Measurements from ENCODE around the gene SORCS2.

DNA sequence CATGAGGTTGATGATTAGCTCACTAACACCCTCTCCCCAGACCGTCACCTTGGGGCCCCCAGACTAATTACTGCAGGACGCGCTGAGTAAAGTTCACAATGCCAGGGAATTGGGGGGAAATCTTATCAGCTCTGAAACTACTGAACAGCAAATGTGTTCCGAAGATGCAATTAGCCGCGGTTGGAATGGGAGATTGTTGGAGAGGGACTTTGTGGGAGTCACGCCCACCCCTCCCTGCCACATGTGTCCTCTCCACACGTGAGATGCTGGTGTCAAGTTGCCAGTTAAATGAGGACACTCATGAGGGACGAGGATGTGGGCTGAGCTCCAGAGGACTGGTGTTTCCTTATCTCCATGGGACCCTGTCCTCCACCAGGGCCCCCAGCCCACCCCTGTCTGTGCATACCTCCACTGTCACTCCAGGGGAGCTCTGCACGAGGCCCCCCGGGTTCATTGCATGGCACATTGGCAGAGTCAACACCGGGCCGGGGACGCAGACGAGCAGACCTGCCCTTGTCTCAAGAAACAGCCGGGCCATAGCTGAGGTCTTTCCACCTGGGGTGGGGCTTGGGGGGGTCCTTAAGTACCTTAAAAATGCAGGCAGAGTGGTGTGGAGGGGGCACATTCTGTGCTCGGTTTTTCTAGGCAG, 417.8 kb downstream of the SORCS2 start:
- TF ChIP-seq CTCF (tag by site-specific recombination; IDR thresholded peaks at IDR 0.05) (no peak), ZNF391 (tag by site-specific recombination; IDR thresholded peaks at IDR 0.05; ENCODE audit: borderline replicate concordance, low read depth) (no peak), BCL6B (tag by site-specific recombination; IDR thresholded peaks at IDR 0.05) (no peak), ZNF747 (tag by site-specific recombination; IDR thresholded peaks at IDR 0.05) (no peak), ZNF600 (tag by site-specific recombination; IDR thresholded peaks at IDR 0.05) (no peak), ZNF10 (tag by site-specific recombination; IDR thresholded peaks at IDR 0.05) (no peak), SETDB1 (IDR thresholded peaks at IDR 0.05; ENCODE audit: insufficient read length, low read length) (no peak), PBX3 (CRISPR knock-in tag; IDR thresholded peaks at IDR 0.05) (no peak), SALL2 (tag by site-specific recombination; IDR thresholded peaks at IDR 0.05; ENCODE audit: borderline replicate concordance) (no peak)

Measured in HEK293 (cell line).